Gastroesophageal sphincter (tissue), 3 donors: Measurements from ENCODE around the gene SMAD3.

ENCODE experiments used
- CTCF ChIP-seq, 4 experiments: fragments of 200-600 bp in 2 of 4; fragments of 450-650 bp in 2 of 4; sonication (generic) in 1 of 4; IDR thresholded peaks; one replicate each; pipeline ENCODE4 v1.5.1; 2017 to 2019; ENCODE audit warnings: antibody characterized with exemption in 4 of 4, mild to moderate bottlenecking in 2 of 4, moderate library complexity in 2 of 4
- POLR2A ChIP-seq, 2 donors: fragments of 450-650 bp; IDR thresholded peaks; one replicate each; pipeline ENCODE4 v1.6.1; 2017; ENCODE audit warnings: antibody characterized with exemption in 2 of 2, mild to moderate bottlenecking in 2 of 2, moderate library complexity in 1 of 2

- TF ChIP-seq CTCF (IDR thresholded peaks at IDR 0.05) (no peak), POLR2A (IDR thresholded peaks at IDR 0.05) (no peak)
Observed at GRCh38 chr15:67083135-67083762, 17.8 kb downstream of the SMAD3 start.
